H1 (cell line): ENCODE results near the gene C7orf57. TPM values are rescaled to one million over a fixed set of nuclear protein-coding genes. Genes with fewer than 3 reads are reported as not detected.

Experiments
- CTCF ChIA-PET: fragments of 300-600 bp; sonication (Branson Sonifier 250); formaldehyde crosslinking; loops from one replicate; lab custom pipeline; 2021; ENCODE audit not compliant: partially characterized antibody; lab: Charles Lee
- POLR2A ChIA-PET: fragments of 300-600 bp; sonication (Branson Sonifier 250); formaldehyde crosslinking; loops from one replicate; lab custom pipeline; 2021; ENCODE audit warnings: inconsistent platforms; ENCODE audit not compliant: partially characterized antibody; lab: Charles Lee
- DNase-seq, 2 experiments: peaks; one replicate each; pipeline versions ENCODE4 v3.0.0 to v3.0.0-alpha.2; 2010 to 2022; ENCODE audit warnings: low spot score in 2 of 2, low read depth in 1 of 2, mixed read lengths in 1 of 2
- FAIRE-seq: peaks from 2 replicates; lab custom pipeline; 2011; peaks lifted over from hg19 to GRCh38; lab: Jason Lieb, UNC
- H2AFZ ChIP-seq: 2 replicates; pipeline ENCODE4 v1.8.1; 2012; ENCODE audit warnings: low read length, inconsistent platforms
- H2AK5ac ChIP-seq: 2 replicates; pipeline ENCODE4 v1.6.1; 2013; ENCODE audit warnings: low read depth, low read length
- H2BK120ac ChIP-seq: replicated peaks from 2 replicates; pipeline ENCODE3; 2013; ENCODE audit warnings: low read depth, low read length, inconsistent platforms
- H2BK12ac ChIP-seq: 2 replicates; pipeline ENCODE4 v1.6.1; 2013; ENCODE audit warnings: low read depth, low read length
- H2BK15ac ChIP-seq: 2 replicates; pipeline ENCODE4 v1.6.1; 2013; ENCODE audit warnings: low read length
- H2BK20ac ChIP-seq: 2 replicates; pipeline ENCODE4 v1.6.1; 2013; ENCODE audit warnings: low read length
- H2BK5ac ChIP-seq: 2 replicates; pipeline ENCODE4 v1.6.1; 2013; ENCODE audit warnings: low read depth, low read length
- H3K14ac ChIP-seq: 2 replicates; pipeline ENCODE4 v1.6.1; 2013; ENCODE audit warnings: inconsistent platforms; ENCODE audit not compliant: insufficient read length
- H3K18ac ChIP-seq: 2 replicates; pipeline ENCODE4 v1.6.1; 2013; ENCODE audit warnings: low read length; ENCODE audit errors: extremely low read depth
- H3K23ac ChIP-seq: 2 replicates; pipeline ENCODE4 v1.6.1; 2013; ENCODE audit warnings: inconsistent platforms; ENCODE audit not compliant: insufficient read length
- H3K23me2 ChIP-seq: 2 replicates; pipeline ENCODE4 v1.6.1; 2013; ENCODE audit warnings: low read depth, low read length
- H3K27ac ChIP-seq: 2 replicates; pipeline ENCODE4 v1.6.1; 2011; ENCODE audit warnings: low read depth, low read length, inconsistent platforms
- H3K27me3 ChIP-seq, 4 experiments: replicated peaks in 1 of 4; 1 replicate in 1 of 4; 2 replicates in 3 of 4; pipeline versions ENCODE4 v1.6.1 to v1.8.1; 2011 to 2013; ENCODE audit warnings: low read length in 3 of 4, mild to moderate bottlenecking in 3 of 4, inconsistent platforms in 2 of 4, mixed read lengths in 2 of 4, moderate library complexity in 1 of 4; ENCODE audit not compliant: control insufficient read depth in 3 of 4, insufficient read depth in 3 of 4; ENCODE audit errors: extremely low read depth in 1 of 4
- H3K36me3 ChIP-seq, 4 experiments: 2 replicates each; pipeline versions ENCODE4 v1.6.1 to v1.8.1; 2011 to 2013; ENCODE audit warnings: mild to moderate bottlenecking in 4 of 4, low read length in 3 of 4, moderate library complexity in 2 of 4, control low read depth in 1 of 4, inconsistent platforms in 1 of 4; ENCODE audit not compliant: insufficient read depth in 4 of 4, control insufficient read depth in 2 of 4
- H3K4ac ChIP-seq: replicated peaks from 2 replicates; pipeline ENCODE3; 2013; ENCODE audit warnings: low read length, low read depth, mixed read lengths, inconsistent platforms; ENCODE audit not compliant: insufficient read length
- H3K4me1 ChIP-seq, 4 experiments: replicated peaks in 1 of 4; 1 replicate in 1 of 4; 2 replicates in 3 of 4; pipeline versions ENCODE4 v1.6.1 to v1.8.1; 2011 to 2013; ENCODE audit warnings: low read length in 3 of 4, inconsistent platforms in 2 of 4, mixed read lengths in 1 of 4; ENCODE audit not compliant: insufficient read depth in 4 of 4, control insufficient read depth in 3 of 4
- H3K4me2 ChIP-seq, 2 experiments: 2 replicates each; pipeline versions ENCODE4 v1.6.1 to v1.8.1; 2011 to 2013; ENCODE audit warnings: low read depth in 2 of 2, low read length in 2 of 2, control low read depth in 1 of 2, inconsistent platforms in 1 of 2, mild to moderate bottlenecking in 1 of 2; ENCODE audit not compliant: insufficient read depth in 1 of 2
- H3K4me3 ChIP-seq, 4 experiments: fragments of 200-600, 300-600 bp in 1 of 4; sonication (generic), shearing (Covaris generic), sonication (Bioruptor Twin) in 1 of 4; 2 replicates each; pipeline versions ENCODE4 v1.5.1 to v1.8.1; 2011 to 2016; ENCODE audit warnings: low read length in 4 of 4, low read depth in 3 of 4, control low read depth in 2 of 4, inconsistent platforms in 2 of 4, mild to moderate bottlenecking in 2 of 4, mixed read lengths in 1 of 4, moderate library complexity in 1 of 4; ENCODE audit not compliant: insufficient read depth in 2 of 4; ENCODE audit errors: extremely low read depth in 1 of 4
- H3K56ac ChIP-seq: replicated peaks from 2 replicates; pipeline ENCODE3; 2013; ENCODE audit warnings: low read depth, mild to moderate bottlenecking, mixed read lengths, low read length, inconsistent platforms; ENCODE audit not compliant: insufficient read length
- H3K79me1 ChIP-seq: 2 replicates; pipeline ENCODE4 v1.6.1; 2013; ENCODE audit warnings: low read depth, low read length, control low read depth
- H3K79me2 ChIP-seq, 2 experiments: 2 replicates each; pipeline versions ENCODE4 v1.6.1 to v1.8.1; 2012 to 2013; ENCODE audit warnings: low read length in 2 of 2, mild to moderate bottlenecking in 2 of 2, inconsistent platforms in 1 of 2; ENCODE audit not compliant: insufficient read depth in 2 of 2, control insufficient read depth in 1 of 2
- H3K9ac ChIP-seq, 4 experiments: replicated peaks in 1 of 4; 1 replicate in 1 of 4; 2 replicates in 3 of 4; pipeline versions ENCODE4 v1.6.1 to v1.8.1; 2011 to 2013; ENCODE audit warnings: low read depth in 3 of 4, low read length in 3 of 4, control low read depth in 2 of 4, mild to moderate bottlenecking in 2 of 4, moderate library complexity in 2 of 4, inconsistent platforms in 1 of 4; ENCODE audit errors: extremely low read depth in 1 of 4
- H3K9me3 ChIP-seq, 2 experiments: 2 replicates each; pipeline versions ENCODE4 v1.6.1 to v1.8.1; 2012 to 2013; ENCODE audit warnings: mild to moderate bottlenecking in 2 of 2, moderate library complexity in 2 of 2, control low read depth in 1 of 2, inconsistent platforms in 1 of 2, low read depth in 1 of 2, low read length in 1 of 2, mixed read lengths in 1 of 2; ENCODE audit not compliant: insufficient read depth in 2 of 2
- H4K20me1 ChIP-seq, 2 experiments: replicated peaks in 1 of 2; 2 replicates each; pipeline versions ENCODE3 to v1.8.1; 2011 to 2013; ENCODE audit warnings: inconsistent platforms in 2 of 2, low read length in 2 of 2, mild to moderate bottlenecking in 1 of 2; ENCODE audit not compliant: insufficient read depth in 2 of 2, control insufficient read depth in 1 of 2
- H4K5ac ChIP-seq: 2 replicates; pipeline ENCODE4 v1.6.1; 2013; ENCODE audit warnings: low read length, low read depth, mixed read lengths, inconsistent platforms; ENCODE audit not compliant: insufficient read length
- H4K8ac ChIP-seq: 2 replicates; pipeline ENCODE4 v1.8.0; 2013; ENCODE audit warnings: mild to moderate bottlenecking, moderate library complexity, low read length, inconsistent platforms; ENCODE audit not compliant: insufficient read depth; ENCODE audit errors: extremely low read depth
- H4K91ac ChIP-seq: replicated peaks from 2 replicates; pipeline ENCODE3; 2013; ENCODE audit warnings: low read length, mixed read lengths, inconsistent platforms; ENCODE audit not compliant: insufficient read length
- KDM1A ChIP-seq: fragments of 200-600, 300-600 bp; sonication (generic); IDR thresholded peaks from 2 replicates; pipeline ENCODE4 v1.7.1; 2016; ENCODE audit warnings: mild to moderate bottlenecking, low read length, borderline replicate concordance
- RFX5 ChIP-seq: IDR thresholded peaks from 2 replicates; pipeline ENCODE4 v1.6.1; 2011; ENCODE audit warnings: low read depth, low read length, improper control_type of control experiment, borderline replicate concordance
- WGBS, 2 experiments: shearing (Covaris generic) in 1 of 2; methylation state at CpG; one replicate each; pipeline versions ENCODE4 v1.1.6 to v1.1.7; 2013 to 2015; ENCODE audit warnings: low lambda C conversion rate in 2 of 2, mixed read lengths in 2 of 2, inconsistent platforms in 1 of 2, low coverage in 1 of 2, missing lambda C conversion rate in 1 of 2; ENCODE audit not compliant: insufficient replicate concordance in 2 of 2, insufficient coverage in 1 of 2, insufficient read length in 1 of 2; ENCODE audit errors: extremely low coverage in 1 of 2, missing lambda C conversion rate in 1 of 2; 5-methylcytosine and 5-hydroxymethylcytosine counted together
- polyA plus RNA-seq, 7 experiments: library from polyadenylated mRNA; depleted of rRNA in 3 of 7; stranded (reverse) in 5 of 7; unstranded in 2 of 7; fragments of >200 nt in 5 of 7; fragments of 200-250 nt in 2 of 7; gene quantifications; 1 replicate in 5 of 7; 2 replicates in 1 of 7; 4 replicates in 1 of 7; pipeline versions ENCODE4 v1.2.1 to v1.2.3, GENCODE V29; 2011 to 2013; ENCODE audit warnings: missing spikeins in 2 of 7, mixed read lengths in 2 of 7
- total RNA-seq: library from RNA; stranded (reverse); fragmentation: NEBNext Ultra II Directional; extraction: Animal tissue kit (Norgen Biotek cat#: 25700); gene quantifications from 2 replicates; pipeline ENCODE4 v1.2.1, GENCODE V29; 2021
- TF ChIP-seq, protein P1 (sequence below): IDR thresholded peaks from 2 replicates; pipeline ENCODE4 v1.6.1; 2011; ENCODE audit warnings: low read depth, mild to moderate bottlenecking, low read length; ENCODE audit not compliant: insufficient read depth

C7orf57 gene
- total and polyA plus RNA-seq, 2 of the 8 experiments (the other 6 are each of a cell fraction or from before 2014, with no cell fraction given): 0.08 to 0.56 TPM

DNA sequence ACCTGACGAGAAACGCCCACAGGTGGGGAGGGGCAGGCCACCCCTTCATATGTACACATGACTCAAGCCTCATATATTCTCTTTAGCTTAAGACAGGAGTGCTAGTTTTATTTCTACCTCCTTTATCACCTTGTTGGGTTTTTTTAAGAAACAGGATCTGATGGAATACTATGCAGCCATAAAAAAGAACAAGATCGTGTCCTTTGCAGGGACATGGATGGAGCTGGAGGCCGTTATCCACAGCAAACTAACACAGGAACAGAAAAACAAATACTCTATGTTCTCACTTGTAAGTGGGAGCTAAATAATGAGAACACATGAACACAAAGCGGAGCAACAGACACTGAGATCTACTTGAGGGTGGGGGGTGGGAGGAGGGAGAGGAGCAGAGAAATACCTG lies 44.8 kb upstream of the C7orf57 start:
- Histone ChIP-seq H3K4me1 (peaks cover 0 to 5% (median 0%) of the 10 kb centered on the region in 4 experiments; a peak in 5 of 7 replicates), H3K4ac (no peak overlapping the region), H2BK120ac (no peak overlapping the region), H3K23ac (no peak overlapping the region), H3K9me3 (no peaks in the 10 kb centered on the region), H4K91ac (no peak overlapping the region), H3K18ac (no peak overlapping the region), H2BK12ac (no peak overlapping the region), H3K23me2 (peaks cover 4% of the 10 kb centered on the region; the same call in 1 of the 2 replicates), H3K79me1 (no peaks in the 10 kb centered on the region), H3K4me2 (no peak overlapping the region), H3K36me3 (no peaks in the 10 kb centered on the region), H2AK5ac (no peak overlapping the region), H3K27ac (no peak overlapping the region), H4K20me1 (peaks cover 0 to 2% of the 10 kb centered on the region in 2 experiments), H3K27me3 (no peaks in the 10 kb centered on the region), H4K5ac (no peak overlapping the region), H3K4me3 (no peak overlapping the region), H3K56ac (no peak overlapping the region), H3K14ac (no peak overlapping the region), H4K8ac (no peak overlapping the region), H2BK20ac (no peak overlapping the region), H2BK15ac (no peak overlapping the region), H3K79me2 (no peaks in the 10 kb centered on the region), H2AFZ (no peak overlapping the region), H2BK5ac (no peak overlapping the region), H3K9ac (no peak overlapping the region)
- TF ChIP-seq RFX5: no peak
- TF ChIP-seq, protein P1, sequence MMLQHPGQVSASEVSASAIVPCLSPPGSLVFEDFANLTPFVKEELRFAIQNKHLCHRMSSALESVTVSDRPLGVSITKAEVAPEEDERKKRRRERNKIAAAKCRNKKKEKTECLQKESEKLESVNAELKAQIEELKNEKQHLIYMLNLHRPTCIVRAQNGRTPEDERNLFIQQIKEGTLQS: no peak
- TF ChIP-seq KDM1A: peak; percentile 62; the same call in 1 of the 2 replicates
- DNase-seq: no peak
- ChIA-PET CTCF (interaction anchor here (0.6 to 3.6 kb wide), 13 partner anchors 16 to 809 kb away, joined by 3 to 38 read pairs (median 5); partner anchors contain the start of gene UPP1), POLR2A (interaction anchor here (1.3 to 3.2 kb wide), 2 partner anchors 17 to 98 kb away, joined by 3 to 36 read pairs; partner anchors contain the start of gene UPP1)
- 90% methylated on average over 5 of the region's 5 CpGs; no CpG with 5 or more reads in 1 of the 2 experiments for WGBS, 2 experiments
- FAIRE-seq: no peak
